ENCODE results near the gene RFX4. TPM values are rescaled to one million over a fixed set of nuclear protein-coding genes. Genes with fewer than 3 reads are reported as not detected.

Gene RFX4
- total and polyA plus RNA-seq, 2 of the 8 experiments (the other 6 are each of a cell fraction or from before 2014, with no cell fraction given), result 0.06 TPM; not detected in 1

GRCh38 chr12:106723416-106723815 lies 140.6 kb downstream of the RFX4 start:
- Histone ChIP-seq H3K79me1 (ENCODE audit: low read depth, low read length) (no peaks in the 10 kb centered on the region), H4K5ac (ENCODE audit: insufficient read length, low read depth, low read length) (no peak overlapping the region), H2BK15ac (ENCODE audit: low read length) (no peak overlapping the region), H2BK12ac (ENCODE audit: low read depth, low read length) (no peak overlapping the region), H2AFZ (ENCODE audit: low read length) (no peak overlapping the region; the same call in 1 of the 2 replicates), H3K4ac (replicated peaks; ENCODE audit: insufficient read length, low read depth, low read length) (no peak overlapping the region), H3K23me2 (ENCODE audit: low read depth, low read length) (no peaks in the 10 kb centered on the region), H3K79me2 (ENCODE audit: control insufficient read depth in 1 of 2, insufficient read depth in 2 of 2, low read length in 2 of 2) (no peaks in the 10 kb centered on the region), H4K8ac (ENCODE audit: extremely low read depth, insufficient read depth, low read length) (no peak overlapping the region), H2BK120ac (replicated peaks; ENCODE audit: low read depth, low read length) (no peak overlapping the region), H4K20me1 (replicated peaks in 1 of 2; ENCODE audit: control insufficient read depth in 1 of 2, insufficient read depth in 2 of 2, low read length in 2 of 2) (no peaks in the 10 kb centered on the region), H3K18ac (ENCODE audit: extremely low read depth, low read length) (no peak overlapping the region), H3K14ac (ENCODE audit: insufficient read length) (no peak overlapping the region), H3K4me1 (replicated peaks in 1 of 4; ENCODE audit: control insufficient read depth in 3 of 4, insufficient read depth in 4 of 4, low read length in 3 of 4) (peaks cover 0 to 6% (median 2%) of the 10 kb centered on the region in 4 experiments; a peak in 3 of 7 replicates), H3K23ac (ENCODE audit: insufficient read length) (no peak overlapping the region), H2BK20ac (ENCODE audit: low read length) (no peak overlapping the region), H3K27ac (ENCODE audit: low read depth, low read length) (no peak overlapping the region), H3K36me3 (ENCODE audit: control insufficient read depth in 2 of 4, insufficient read depth in 4 of 4, low read length in 3 of 4) (no peaks in the 10 kb centered on the region), H3K4me3 (ENCODE audit: extremely low read depth in 1 of 4, insufficient read depth in 2 of 4, low read depth in 3 of 4, low read length in 4 of 4) (no peak overlapping the region), H3K9me3 (ENCODE audit: insufficient read depth in 2 of 2, low read depth in 1 of 2, low read length in 1 of 2) (no peaks in the 10 kb centered on the region), H3K9ac (replicated peaks in 1 of 4; ENCODE audit: extremely low read depth in 1 of 4, low read depth in 3 of 4, low read length in 3 of 4) (no peak overlapping the region), H3K27me3 (replicated peaks in 1 of 4; ENCODE audit: control insufficient read depth in 3 of 4, extremely low read depth in 1 of 4, insufficient read depth in 3 of 4, low read length in 3 of 4) (no peaks in the 10 kb centered on the region), H2BK5ac (ENCODE audit: low read depth, low read length) (no peak overlapping the region), H3K4me2 (ENCODE audit: insufficient read depth in 1 of 2, low read depth in 2 of 2, low read length in 2 of 2) (no peak overlapping the region), H2AK5ac (ENCODE audit: low read depth, low read length) (no peak overlapping the region), H3K56ac (replicated peaks; ENCODE audit: insufficient read length, low read depth, low read length) (no peak overlapping the region), H4K91ac (replicated peaks; ENCODE audit: insufficient read length, low read length) (no peak overlapping the region)
- DNase-seq (ENCODE audit: low read depth in 1 of 2, low spot score in 2 of 2), result no peak
- WGBS, 2 experiments (ENCODE audit: extremely low coverage in 1 of 2, insufficient coverage in 1 of 2, insufficient read length in 1 of 2, insufficient replicate concordance in 2 of 2, low coverage in 1 of 2, low lambda C conversion rate in 2 of 2, missing lambda C conversion rate in 1 of 2), result 96% methylated on average over 3 of the region's 3 CpGs; no CpG with 5 or more reads in 1 of the 2 experiments
- CTCF ChIA-PET (ENCODE audit: partially characterized antibody), result interaction anchor here (0.6 to 4.7 kb wide), 14 partner anchors 9 to 1608 kb away, joined by 3 to 17 read pairs (median 4); partner anchors contain the start of gene RIC8B
- POLR2A ChIA-PET (ENCODE audit: partially characterized antibody), result no interaction called here
- no peak for FAIRE-seq
- TF ChIP-seq TCF12 (IDR thresholded peaks at IDR 0.05; ENCODE audit: low read depth, low read length), result no peak
- no peak for TF ChIP-seq NANOG (IDR thresholded peaks at IDR 0.05; ENCODE audit: insufficient read depth, low read depth, low read length, poor library complexity, severe bottlenecking)
- no peak for TF ChIP-seq SP4 (IDR thresholded peaks at IDR 0.05; ENCODE audit: low read length)
- no peak for TF ChIP-seq MAFK (IDR thresholded peaks at IDR 0.05; ENCODE audit: low read depth, low read length)
